Coronary artery (tissue), 2 donors: ENCODE data around the gene RUFY3.

Experiments
- DNase-seq: peaks from one replicate; pipeline ENCODE4 v3.0.0-alpha.2; 2017; ENCODE audit warnings: low spot score
- H3K27ac ChIP-seq, 2 donors: fragments of 200-600 bp; sonication (generic); one replicate each; pipeline ENCODE4 v1.5.1; 2016 to 2019
- H3K4me3 ChIP-seq: fragments of 200-600 bp; sonication (generic); 2 replicates; pipeline ENCODE4 v1.5.1; 2016; ENCODE audit warnings: mild to moderate bottlenecking, moderate library complexity
- TF ChIP-seq, protein P1 (sequence below): fragments of 200-600 bp; sonication (generic); IDR thresholded peaks from one replicate; pipeline ENCODE4 v1.5.1; 2019; ENCODE audit warnings: antibody characterized with exemption

Gene RUFY3

GRCh38 chr4:70842761-70843435 is 121.1 kb downstream of the RUFY3 start:
- H3K4me3 ChIP-seq = no peak overlapping the region
- DNase-seq = no peak
- TF ChIP-seq, protein P1, sequence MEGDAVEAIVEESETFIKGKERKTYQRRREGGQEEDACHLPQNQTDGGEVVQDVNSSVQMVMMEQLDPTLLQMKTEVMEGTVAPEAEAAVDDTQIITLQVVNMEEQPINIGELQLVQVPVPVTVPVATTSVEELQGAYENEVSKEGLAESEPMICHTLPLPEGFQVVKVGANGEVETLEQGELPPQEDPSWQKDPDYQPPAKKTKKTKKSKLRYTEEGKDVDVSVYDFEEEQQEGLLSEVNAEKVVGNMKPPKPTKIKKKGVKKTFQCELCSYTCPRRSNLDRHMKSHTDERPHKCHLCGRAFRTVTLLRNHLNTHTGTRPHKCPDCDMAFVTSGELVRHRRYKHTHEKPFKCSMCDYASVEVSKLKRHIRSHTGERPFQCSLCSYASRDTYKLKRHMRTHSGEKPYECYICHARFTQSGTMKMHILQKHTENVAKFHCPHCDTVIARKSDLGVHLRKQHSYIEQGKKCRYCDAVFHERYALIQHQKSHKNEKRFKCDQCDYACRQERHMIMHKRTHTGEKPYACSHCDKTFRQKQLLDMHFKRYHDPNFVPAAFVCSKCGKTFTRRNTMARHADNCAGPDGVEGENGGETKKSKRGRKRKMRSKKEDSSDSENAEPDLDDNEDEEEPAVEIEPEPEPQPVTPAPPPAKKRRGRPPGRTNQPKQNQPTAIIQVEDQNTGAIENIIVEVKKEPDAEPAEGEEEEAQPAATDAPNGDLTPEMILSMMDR = no peak
- no peak overlapping the region for H3K27ac ChIP-seq

- no peak for DNase-seq
- Histone ChIP-seq H3K27ac (no peak overlapping the region), H3K4me3 (no peak overlapping the region)
- TF ChIP-seq, protein P1 = no peak
These were observed 122.4 kb downstream of the RUFY3 start for GRCh38 chr4:70844180-70844579.

DNA sequence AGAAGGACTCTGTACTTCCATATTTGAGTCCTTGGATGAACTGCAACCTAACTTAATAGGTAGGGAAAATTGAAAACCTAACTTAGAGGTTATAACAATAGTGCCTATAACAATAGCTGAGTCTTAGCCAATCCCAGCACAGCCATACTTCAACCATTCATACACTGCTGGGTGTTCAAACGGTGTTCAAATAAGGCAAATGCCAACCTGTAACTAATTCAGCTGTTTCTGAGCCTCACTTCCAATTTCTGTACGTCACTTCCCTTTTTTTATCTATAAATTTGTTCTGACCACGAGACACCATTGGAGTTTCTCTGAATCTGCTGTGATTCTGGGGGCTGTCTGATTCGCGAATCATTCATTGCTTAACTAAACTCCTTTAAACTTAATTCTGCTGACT is 127.5 kb downstream of the RUFY3 start:
- Histone ChIP-seq H3K27ac (no peak overlapping the region), H3K4me3 (no peak overlapping the region)
- DNase-seq = no peak
- TF ChIP-seq, protein P1 = no peak

DNA sequence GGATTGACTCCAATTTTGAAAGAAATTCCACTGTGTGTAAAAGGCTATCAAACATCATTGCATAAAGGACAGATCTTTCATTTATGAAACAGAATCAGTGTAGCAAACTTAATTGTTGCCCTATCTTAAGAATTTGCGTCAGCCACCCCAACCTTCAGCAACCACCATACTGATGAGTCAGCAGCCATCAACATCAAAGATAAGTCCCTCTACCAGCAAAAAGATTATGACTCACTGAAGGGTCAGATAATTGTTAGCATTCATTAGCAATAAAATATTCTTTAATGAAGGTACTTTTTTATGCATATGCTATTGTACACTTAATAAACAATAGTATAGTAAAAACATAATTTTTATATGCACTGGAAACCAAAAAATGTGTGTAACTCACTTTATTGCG is 133.7 kb downstream of the RUFY3 start:
- TF ChIP-seq, protein P1 = no peak
- H3K27ac ChIP-seq = no peak overlapping the region
- DNase-seq = no peak
- H3K4me3 ChIP-seq = no peak overlapping the region
